Breast epithelium (tissue), 3 donors: ENCODE measurements around the gene FBXL3.

ENCODE experiments used
- CTCF ChIP-seq, 3 donors: fragments of 450-650 bp; IDR thresholded peaks; one replicate each; pipeline ENCODE4 v1.5.1; 2016 to 2017; ENCODE audit warnings: antibody characterized with exemption in 3 of 3, mild to moderate bottlenecking in 3 of 3, moderate library complexity in 3 of 3
- POLR2A ChIP-seq: fragments of 450-650 bp; IDR thresholded peaks from one replicate; pipeline ENCODE4 v1.6.1; 2016; ENCODE audit warnings: antibody characterized with exemption, mild to moderate bottlenecking, moderate library complexity
- POLR2AphosphoS5 ChIP-seq, 3 donors: sonication (generic); formaldehyde crosslinking; IDR thresholded peaks; one replicate each; pipeline ENCODE4 v1.6.1; 2017; ENCODE audit warnings: antibody characterized with exemption in 3 of 3

DNA sequence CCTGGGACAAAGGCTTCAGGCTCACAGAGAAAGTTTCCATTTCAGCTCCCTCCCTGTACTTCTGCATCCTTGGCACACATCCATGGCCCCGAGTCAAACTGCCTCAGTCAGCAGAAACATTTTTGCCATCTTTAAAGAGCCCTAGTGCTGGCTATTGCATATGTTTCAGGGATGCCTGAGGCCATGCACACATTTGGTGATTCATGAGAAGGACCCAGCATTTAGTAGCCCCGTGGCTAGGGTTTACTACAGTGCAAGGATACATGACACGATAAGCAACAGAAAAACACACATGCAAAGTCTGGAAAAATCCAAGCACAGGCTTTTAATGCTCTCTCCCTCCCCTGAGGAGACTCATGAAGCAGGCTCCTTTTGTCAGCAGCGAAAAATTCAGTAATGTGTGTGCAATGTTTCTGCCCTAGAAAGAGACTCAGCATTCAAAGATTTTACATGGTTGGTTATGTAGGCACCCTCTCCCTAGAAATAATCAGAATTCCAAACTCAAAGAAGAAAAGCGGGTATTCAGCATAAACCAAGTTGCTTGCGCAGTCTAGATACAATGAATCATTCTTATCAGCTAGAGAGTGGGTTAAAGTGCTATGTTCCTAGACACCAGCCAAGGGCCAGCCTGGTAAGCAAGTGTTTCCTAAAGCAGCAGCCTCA, 61.1 kb downstream of the FBXL3 start:
- TF ChIP-seq POLR2AphosphoS5 (IDR thresholded peaks at IDR 0.05) (no peak), CTCF (IDR thresholded peaks at IDR 0.05) (no peak), POLR2A (no peak)
